B cell (primary cell): ENCODE data around the gene FBXL20. TPM values are rescaled to one million over a fixed set of nuclear protein-coding genes. Genes with fewer than 3 reads are reported as not detected.

Experiments used
- polyA plus RNA-seq: library from polyadenylated mRNA; depleted of rRNA; stranded (reverse); fragments of >200 nt; gene quantifications from 2 replicates; pipeline ENCODE4 v1.2.3, GENCODE V29; 2012
- total RNA-seq, 2 donors: library from RNA; stranded (reverse); fragments of 120-200 nt in 1 of 2; gene quantifications; 1 replicate in 1 of 2; 2 replicates in 1 of 2; pipeline versions ENCODE4 v1.2.3 to v1.2.4, GENCODE V29; 2013 to 2022

The FBXL20 gene
- total and polyA plus RNA-seq, 2 donors (not counting 1 experiment from before 2014, with no cell fraction given) = 6.1 to 36.2 TPM

Other genes with a start within 250 kb of the FBXL20 start
- gene PLXDC1, start 250.0 kb downstream of the FBXL20 start, total RNA-seq = not detected in 2 replicates
- gene PLXDC1, start 250.0 kb downstream of the FBXL20 start, polyA plus RNA-seq = 0.69 and 3.1 TPM in 2 replicates
- gene ARL5C, start 235.5 kb downstream of the FBXL20 start, total RNA-seq = not detected in 2 replicates
- not detected in 2 replicates for gene ARL5C, start 235.5 kb downstream of the FBXL20 start, polyA plus RNA-seq
- 9.6 and 12.4 TPM in 2 replicates for gene CACNB1, start 204.0 kb downstream of the FBXL20 start, total RNA-seq
- 3.4 and 3.8 TPM in 2 replicates for gene CACNB1, start 204.0 kb downstream of the FBXL20 start, polyA plus RNA-seq
- gene RPL19, start 201.3 kb downstream of the FBXL20 start, total RNA-seq = 3,013 and 3,233 TPM in 2 replicates
- 3,041 and 3,552 TPM in 2 replicates for gene RPL19, start 201.3 kb downstream of the FBXL20 start, polyA plus RNA-seq
- 0.10 TPM in 1 of 2 replicates, not detected in the other for gene STAC2, start 175.7 kb downstream of the FBXL20 start, total RNA-seq
- gene STAC2, start 175.7 kb downstream of the FBXL20 start, polyA plus RNA-seq = 0.04 TPM in 1 of 2 replicates, not detected in the other
- 56.9 and 59.1 TPM in 2 replicates for gene MED1, start 49.6 kb upstream of the FBXL20 start, total RNA-seq
- gene MED1, start 49.6 kb upstream of the FBXL20 start, polyA plus RNA-seq = 11.1 and 13.1 TPM in 2 replicates
- 117 and 134 TPM in 2 replicates for gene CDK12, start 59.9 kb upstream of the FBXL20 start, total RNA-seq
- 25.6 and 29.8 TPM in 2 replicates for gene CDK12, start 59.9 kb upstream of the FBXL20 start, polyA plus RNA-seq
- gene NEUROD2, start 206.3 kb upstream of the FBXL20 start, total RNA-seq = not detected in 2 replicates
- gene NEUROD2, start 206.3 kb upstream of the FBXL20 start, polyA plus RNA-seq = 0.04 and 0.06 TPM in 2 replicates
- not detected in 2 replicates for gene PPP1R1B, start 225.3 kb upstream of the FBXL20 start, total RNA-seq
- gene PPP1R1B, start 225.3 kb upstream of the FBXL20 start, polyA plus RNA-seq = not detected in 2 replicates
- 93.1 and 101 TPM in 2 replicates for gene STARD3, start 235.5 kb upstream of the FBXL20 start, total RNA-seq
- gene STARD3, start 235.5 kb upstream of the FBXL20 start, polyA plus RNA-seq = 209 and 231 TPM in 2 replicates